ENCODE results near the gene ECE1. TPM values are rescaled to one million over a fixed set of nuclear protein-coding genes. Genes with fewer than 3 reads are reported as not detected.
A peak's percentile ranks its signal among the peaks of the same experiment; 100 is the strongest.

Gene ECE1
- total and polyA plus RNA-seq, 9 of the 15 experiments (the other 6 are each of a cell fraction or from before 2014, with no cell fraction given) = 0.56 to 34.8 (median 11.0) TPM

DNA sequence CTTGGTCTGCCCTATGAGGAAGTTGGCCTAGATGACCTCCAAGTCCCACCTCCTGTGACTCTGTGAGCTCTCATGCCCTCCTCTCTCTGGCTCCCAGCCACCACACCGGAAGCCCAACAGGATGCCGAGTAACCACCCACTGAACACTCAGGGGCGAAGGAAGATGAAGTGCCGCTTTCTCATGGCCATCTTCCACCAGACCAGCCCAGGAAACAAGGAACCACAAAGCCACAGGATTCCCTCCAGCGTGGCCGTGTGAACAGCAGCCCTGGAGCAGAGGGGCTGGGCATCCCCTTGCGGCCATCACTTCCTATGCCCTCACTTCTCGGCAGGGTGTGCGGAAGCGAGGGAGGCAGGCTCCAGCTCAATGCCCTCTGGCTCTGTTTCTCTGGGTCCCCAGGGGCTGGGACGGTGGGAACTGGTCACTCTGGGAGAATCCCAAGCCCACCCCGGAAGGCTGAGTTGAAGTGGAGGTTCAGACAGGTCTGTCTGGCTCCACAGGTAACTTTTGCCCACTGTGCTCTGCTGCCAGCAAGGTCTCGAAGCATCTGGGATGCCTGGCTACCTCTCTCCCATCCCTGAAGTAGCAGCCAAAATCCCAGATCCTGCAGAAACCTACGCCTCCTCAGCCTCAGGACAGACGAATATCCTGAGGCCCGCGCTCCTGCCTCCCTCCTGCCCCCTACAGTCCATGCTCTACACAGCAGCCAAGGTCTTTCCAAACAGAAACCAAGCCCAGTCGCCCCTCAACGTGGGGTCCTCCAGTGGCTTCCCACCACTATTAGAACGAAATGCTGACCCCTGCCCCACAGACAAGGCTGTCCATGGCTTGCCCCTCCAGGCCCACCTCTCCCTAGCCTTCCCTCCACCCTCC is 44.2 kb upstream of the ECE1 start (continued):
- TF ChIP-seq ZNF780A (CRISPR knock-in tag; IDR thresholded peaks at IDR 0.05) (no peak), GABPA (tag; conservative IDR thresholded peaks at IDR 0.05; ENCODE audit: low read depth) (peak; percentile 42; the same call in 1 of the 2 replicates), BRCA1 (IDR thresholded peaks at IDR 0.05) (no peak), BRCA1 (CRISPR knock-in tag; IDR thresholded peaks at IDR 0.05) (peak; percentile 57; the same call in 1 of the 2 replicates), ZBTB7A (IDR thresholded peaks at IDR 0.05; ENCODE audit: borderline replicate concordance, control insufficient read depth, low read depth, low read length) (peak; percentile 27; the same call in 1 of the 2 replicates), STAG1 (CRISPR knock-in tag; IDR thresholded peaks at IDR 0.05; ENCODE audit: borderline replicate concordance) (peak; percentile 57; the same call in 1 of the 2 replicates), RAD21 (CRISPR knock-in tag; conservative IDR thresholded peaks at IDR 0.05 in 1 of 2, IDR thresholded peaks at IDR 0.05 in 1 of 2) (peak; percentile 62 to 83), USF1 (CRISPR knock-in tag; IDR thresholded peaks at IDR 0.05) (0 out of 2 replicates have a peak, but pooled peaks have one; percentile 3), FOSL1 (tag; conservative IDR thresholded peaks at IDR 0.05) (no peak), HDAC2 (IDR thresholded peaks at IDR 0.05) (peak; percentile 31; the same call in 1 of the 2 replicates), ESRRA (IDR thresholded peaks at IDR 0.05; ENCODE audit: borderline replicate concordance, low read depth) (peak; percentile 13; the same call in 1 of the 2 replicates), NCOA6 (IDR thresholded peaks at IDR 0.05) (no peak), ZNF740 (CRISPR knock-in tag; IDR thresholded peaks at IDR 0.05) (0 out of 2 replicates have a peak, but pooled peaks have one; percentile 27), ZNF740 (tag; IDR thresholded peaks at IDR 0.05) (no peak), JUND (IDR thresholded peaks at IDR 0.05; ENCODE audit: borderline replicate concordance, low read depth, low read length) (0 out of 2 replicates have a peak, but pooled peaks have one; percentile 21), JUND (tag; IDR thresholded peaks at IDR 0.05; ENCODE audit: borderline replicate concordance, low read depth, low read length) (no peak), DEAF1 (CRISPR knock-in tag; IDR thresholded peaks at IDR 0.05) (0 out of 2 replicates have a peak, but pooled peaks have one; percentile 43)
